Measurements from ENCODE around the gene CDH13.

The CDH13 gene

GRCh38 chr16:83010776-83011720 lies 384.3 kb downstream of the CDH13 start:
- DNase-seq, result no peak

- no peak for DNase-seq
Measured at GRCh38 chr16:83011939-83012338, 385.2 kb downstream of the CDH13 start.

GRCh38 chr16:83013071-83013470 lies 386.3 kb downstream of the CDH13 start:
- DNase-seq, result no peak

DNA sequence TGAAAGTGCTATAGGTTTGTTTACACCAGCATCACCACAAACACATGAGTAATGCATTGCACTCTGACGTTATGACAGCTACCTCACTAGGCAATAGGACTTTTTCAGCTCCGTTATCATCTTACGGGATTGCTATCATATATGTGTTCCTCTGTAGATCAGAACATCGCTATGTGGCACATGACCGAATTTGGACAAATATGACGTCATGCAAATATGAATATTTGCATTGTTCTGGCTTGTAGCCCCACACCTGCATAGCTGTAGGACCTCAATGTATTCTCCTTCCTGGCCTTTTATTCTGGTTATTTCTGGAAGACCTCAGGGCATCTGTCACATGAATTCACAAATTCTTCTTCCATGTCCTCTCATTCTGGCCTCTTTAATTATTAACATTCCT lies 393.2 kb downstream of the CDH13 start:
- no peak for DNase-seq

GRCh38 chr16:83021045-83021444 lies 394.3 kb downstream of the CDH13 start:
- DNase-seq, result no peak

- no peak for DNase-seq
Measured at GRCh38 chr16:83021746-83022145, 395.0 kb downstream of the CDH13 start.

DNA sequence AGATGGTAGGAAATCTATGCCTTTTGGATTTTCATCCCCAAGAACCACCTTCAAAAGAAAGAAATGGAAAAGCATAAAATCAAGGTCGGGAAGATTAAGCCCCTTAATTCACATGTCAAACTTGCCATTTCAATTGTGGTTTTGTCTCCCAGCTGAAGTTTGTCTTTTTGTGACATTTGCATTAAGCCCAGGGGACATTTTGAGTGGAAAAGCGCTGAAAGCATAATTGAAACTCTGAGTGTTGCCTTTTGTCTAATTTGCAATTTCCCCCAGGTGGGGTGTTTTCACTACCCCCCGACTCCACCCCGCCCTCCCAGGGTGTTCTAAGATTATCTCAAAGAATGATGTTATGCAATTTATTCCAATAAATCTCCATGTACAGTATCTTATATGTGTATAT lies 396.2 kb downstream of the CDH13 start:
- no peak for DNase-seq

- no peak for DNase-seq
Measured at GRCh38 chr16:83023640-83024039, 396.9 kb downstream of the CDH13 start.

DNA sequence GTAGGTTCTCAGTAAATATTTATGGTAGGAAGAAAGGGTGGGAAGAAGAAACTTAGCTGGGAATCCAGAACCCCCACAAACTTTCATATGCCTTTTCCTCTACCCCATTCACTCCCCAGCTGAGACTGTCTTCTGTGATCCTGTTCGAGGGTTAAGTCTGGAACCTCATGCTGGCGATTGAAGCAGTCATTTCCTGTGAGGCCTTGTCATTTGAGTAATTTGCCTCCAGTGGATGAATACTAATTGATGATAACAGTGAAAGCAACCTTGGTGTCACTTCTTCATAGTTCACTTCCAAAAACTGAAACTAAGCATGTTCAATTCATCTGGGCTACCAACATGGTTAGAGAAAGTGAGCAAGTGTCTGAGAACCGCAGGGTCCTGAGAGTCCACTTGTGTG lies 401.2 kb downstream of the CDH13 start:
- no peak for DNase-seq

DNA sequence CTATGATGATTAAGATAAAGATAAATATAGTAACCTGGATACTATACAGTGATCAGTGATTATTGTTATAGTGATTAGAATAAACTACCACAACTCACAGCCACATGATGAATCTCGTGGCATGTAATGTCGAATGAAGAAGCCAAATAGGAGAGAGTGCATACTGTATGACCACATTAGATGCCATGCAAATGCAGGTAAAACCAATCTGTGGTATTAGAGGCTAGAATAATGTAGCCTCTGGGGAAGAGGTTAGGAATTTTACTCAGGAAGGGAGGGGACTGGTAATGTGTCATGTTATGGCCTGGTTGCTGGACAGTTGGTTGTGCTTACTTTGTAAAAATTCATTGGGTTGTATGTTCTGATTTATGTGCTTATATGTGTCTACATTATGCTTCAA lies 402.7 kb downstream of the CDH13 start:
- no peak for DNase-seq

GRCh38 chr16:83031524-83031923 lies 404.8 kb downstream of the CDH13 start:
- DNase-seq, result no peak

DNA sequence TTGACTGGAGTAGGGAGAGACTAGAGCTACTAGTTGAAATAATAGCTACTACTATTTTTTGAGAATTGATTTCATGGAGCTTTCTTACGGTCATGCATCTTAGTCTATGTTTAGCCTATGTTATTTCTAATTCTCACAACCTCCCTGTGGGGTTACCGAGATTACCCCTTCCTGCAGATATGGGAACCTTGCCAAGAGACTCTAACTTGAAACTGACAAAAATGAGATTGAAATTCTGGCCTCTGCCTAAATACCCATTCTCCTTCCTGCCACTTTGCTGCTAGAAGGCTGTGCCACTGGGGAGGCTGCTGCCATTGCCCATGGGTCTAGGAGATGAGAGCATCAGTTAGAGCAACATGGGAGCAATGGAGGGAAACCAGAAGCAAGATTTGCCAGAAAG lies 410.3 kb downstream of the CDH13 start:
- no peak for DNase-seq

- no peak for DNase-seq
Measured at GRCh38 chr16:83037884-83038283, 411.1 kb downstream of the CDH13 start.

DNA sequence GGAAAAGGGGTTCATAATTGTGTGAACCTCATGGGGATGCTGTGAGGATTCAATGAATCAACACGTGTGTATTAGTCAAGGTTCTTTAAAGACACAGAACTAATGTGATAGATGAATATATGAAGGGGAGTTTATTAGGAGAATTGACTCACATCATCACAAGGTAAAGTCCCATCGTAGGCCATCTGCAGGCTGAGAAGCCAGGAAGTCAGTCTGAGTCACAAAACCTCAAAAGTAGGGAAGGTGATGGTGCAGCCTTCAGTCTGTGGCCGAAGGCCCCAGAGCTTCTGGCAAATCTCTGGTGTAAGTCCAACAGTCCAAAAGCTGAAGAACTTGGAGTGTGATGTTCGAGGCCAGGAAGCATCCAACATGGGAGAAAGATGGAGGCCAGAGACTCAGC lies 413.4 kb downstream of the CDH13 start:
- no peak for DNase-seq

GRCh38 chr16:83044589-83044988 lies 417.8 kb downstream of the CDH13 start:
- DNase-seq, result no peak

DNA sequence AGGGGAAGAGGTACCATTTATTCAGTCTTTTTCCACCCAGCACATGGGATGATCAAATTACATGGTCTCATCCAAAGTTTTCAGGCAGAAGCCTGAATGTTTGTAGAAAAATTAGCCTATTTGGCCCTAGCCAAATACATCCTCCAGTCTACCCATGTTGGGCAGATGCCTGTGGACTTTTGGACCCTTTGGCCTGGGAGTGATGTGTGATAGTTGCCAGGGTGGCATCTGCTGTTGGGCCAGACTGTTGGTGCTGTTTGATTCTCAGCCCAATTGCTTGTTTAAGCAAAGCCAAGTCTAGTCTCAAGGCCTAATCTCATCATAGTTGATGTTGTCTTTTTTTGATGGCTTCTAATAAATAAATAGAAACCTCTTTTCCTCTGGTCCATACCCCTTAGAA lies 419.0 kb downstream of the CDH13 start:
- no peak for DNase-seq

- no peak for DNase-seq
Measured at GRCh38 chr16:83046664-83047063, 419.9 kb downstream of the CDH13 start.

GRCh38 chr16:83051451-83051850 lies 424.7 kb downstream of the CDH13 start:
- DNase-seq, result no peak

DNA sequence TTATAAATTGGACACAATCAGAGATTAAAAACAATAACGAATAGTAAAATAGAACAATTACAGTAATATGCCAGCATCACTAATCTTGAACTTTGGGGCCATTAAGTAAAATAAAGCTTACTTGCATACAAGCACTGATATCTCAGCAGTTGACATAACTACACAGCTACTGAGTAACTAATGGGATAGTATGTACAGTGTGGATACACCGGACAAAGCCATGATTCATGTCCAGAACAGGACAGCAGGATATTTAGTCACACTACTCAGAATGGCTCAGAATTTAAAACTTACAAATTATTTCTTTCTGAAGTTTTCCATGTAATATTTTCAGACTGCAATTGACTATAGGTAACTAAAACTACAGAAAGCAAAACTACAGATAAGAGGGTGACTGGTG lies 427.5 kb downstream of the CDH13 start:
- no peak for DNase-seq

DNA sequence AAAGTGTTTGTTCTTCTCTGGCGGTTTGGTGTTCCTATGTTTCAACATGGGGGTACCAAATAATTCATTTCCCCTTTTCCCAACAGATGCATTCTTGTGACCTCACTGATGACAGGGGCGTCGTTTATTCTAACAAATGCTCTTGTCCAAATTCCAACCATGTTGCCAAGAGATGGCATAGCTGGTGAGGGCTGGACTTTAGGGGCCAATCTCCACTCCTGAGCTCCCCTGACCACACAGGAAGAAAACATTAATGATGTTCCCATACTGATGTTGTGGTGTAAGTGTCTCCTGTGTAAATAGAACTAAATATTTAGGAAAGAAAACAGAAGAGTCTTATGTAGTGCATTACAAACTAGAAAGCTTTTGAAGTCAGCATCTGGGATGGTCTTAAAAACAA lies 431.6 kb downstream of the CDH13 start:
- DNase-seq, result no peak

- DNase-seq, result no peak
Measured at GRCh38 chr16:83059237-83059636, 432.5 kb downstream of the CDH13 start.

DNA sequence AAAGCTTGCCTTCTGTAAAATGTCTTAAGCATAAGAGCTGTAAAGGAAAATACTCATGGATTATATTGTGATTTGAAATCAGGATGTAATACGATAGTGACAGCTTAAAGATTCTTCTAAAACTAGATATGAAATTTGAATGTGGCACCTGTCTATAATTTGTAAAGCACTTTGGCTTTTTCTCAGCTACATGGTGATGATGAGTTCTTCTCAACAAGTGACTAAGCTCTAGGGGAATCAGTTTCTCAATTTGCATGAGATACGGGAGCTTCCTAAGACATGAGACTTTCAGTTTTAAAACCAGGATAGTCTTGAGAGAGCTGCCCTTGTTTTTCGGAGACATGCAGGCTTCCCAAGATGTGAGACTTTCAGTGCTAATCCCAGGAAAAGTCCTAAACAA lies 439.2 kb downstream of the CDH13 start:
- DNase-seq, result no peak

DNA sequence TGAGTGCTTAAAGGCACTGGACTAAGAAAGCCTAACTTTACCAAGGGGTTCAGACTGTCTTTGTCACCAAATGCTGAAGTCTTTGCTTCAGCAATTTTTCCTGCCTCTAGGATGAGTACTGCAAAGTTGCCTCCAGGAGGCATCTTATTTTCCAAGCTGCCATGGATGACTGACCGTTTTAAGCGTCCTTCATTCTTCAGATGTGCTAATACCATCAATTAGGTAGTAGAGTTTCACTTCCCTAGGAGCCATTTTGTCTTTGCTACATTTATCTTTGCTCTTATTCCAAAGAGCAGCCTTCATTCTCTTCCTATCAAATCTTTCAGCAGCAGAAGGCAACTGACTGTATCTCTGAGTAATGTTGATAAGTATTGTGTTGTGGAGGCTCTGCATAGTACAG lies 440.1 kb downstream of the CDH13 start:
- no peak for DNase-seq

DNA sequence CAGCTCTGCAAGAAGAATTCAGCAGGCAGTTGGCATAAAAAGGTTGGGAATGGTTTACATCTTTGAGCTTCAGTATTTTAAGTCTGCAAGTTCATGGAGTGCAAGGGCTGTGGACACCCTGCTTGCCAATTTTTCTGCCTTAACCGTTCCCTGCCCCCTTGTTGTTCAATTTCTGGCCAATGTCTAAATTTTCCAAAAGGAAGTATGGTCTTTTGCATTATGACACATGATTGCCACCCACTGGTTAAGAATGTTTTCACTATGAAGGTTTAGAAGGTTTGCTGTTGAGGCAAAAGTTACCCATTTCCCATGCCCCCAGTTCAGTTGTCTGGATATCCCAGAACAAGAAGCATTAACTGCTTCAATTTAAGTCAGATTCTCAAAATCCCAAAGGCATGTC lies 441.9 kb downstream of the CDH13 start:
- DNase-seq, result no peak

Measured in NCI-H345 (cell line).